ENCODE data around the gene POLR2I.
"Not testable (repeated sequence)": the region's sequence is repeated elsewhere in the genome, so short reads cannot be mapped to it uniquely, and the experiment has no call there.

The POLR2I gene

GRCh38 chr19:36100476-36100875 is 14.2 kb downstream of the POLR2I start:
- no peak for DNase-seq (ENCODE audit: low spot score)

DNA sequence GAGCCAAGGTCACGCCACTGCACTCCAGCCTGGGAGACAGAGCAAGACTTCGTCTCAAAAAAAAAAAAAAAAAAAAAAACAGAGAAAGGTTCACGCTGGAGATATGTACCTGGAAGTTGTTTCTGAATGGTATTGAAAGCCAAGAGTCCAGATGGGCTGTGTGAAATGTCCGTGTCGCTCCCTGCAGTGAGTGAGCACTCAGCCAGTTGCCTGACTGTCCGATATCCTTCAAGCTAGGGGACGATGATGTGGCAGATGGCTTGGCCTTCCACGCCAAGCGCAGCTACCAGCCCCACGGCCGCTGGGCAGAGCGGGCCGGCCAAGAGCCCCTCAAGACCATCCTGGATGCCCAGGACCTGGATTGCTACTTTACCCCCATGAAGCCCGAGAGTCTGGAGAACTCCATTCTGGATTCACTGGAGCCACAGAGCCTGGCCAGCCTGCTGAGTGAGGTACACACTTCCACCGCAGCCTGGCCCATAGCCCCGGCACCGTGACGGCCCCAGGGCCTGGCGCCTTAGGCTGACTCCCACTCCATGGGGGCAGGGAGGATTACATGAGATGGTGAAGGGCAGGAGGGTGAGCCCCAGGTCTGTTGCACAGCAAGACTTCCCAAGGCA is 15.4 kb downstream of the POLR2I start:
- DNase-seq (ENCODE audit: low spot score), result no peak

DNA sequence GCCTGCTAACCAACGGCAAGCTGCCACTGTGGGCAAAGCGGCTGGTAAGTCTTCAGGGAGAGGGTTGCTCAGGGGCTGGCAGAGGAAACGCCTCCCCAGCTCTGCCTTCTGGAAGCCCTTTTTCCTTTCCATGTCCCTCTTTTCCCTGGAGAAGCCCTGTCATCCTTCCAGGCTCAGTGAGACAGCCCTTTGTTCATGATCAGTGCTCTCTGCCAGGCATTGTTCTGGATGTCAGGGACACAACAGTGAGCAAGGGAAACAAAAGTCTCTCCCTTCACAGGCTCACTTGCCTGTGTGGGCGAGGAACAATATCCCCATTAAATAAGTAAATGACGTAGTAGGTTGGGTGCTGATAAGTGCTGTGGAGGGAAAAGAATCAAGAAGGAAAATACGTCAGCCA is 17.6 kb downstream of the POLR2I start:
- DNase-seq (ENCODE audit: low spot score), result no peak

DNA sequence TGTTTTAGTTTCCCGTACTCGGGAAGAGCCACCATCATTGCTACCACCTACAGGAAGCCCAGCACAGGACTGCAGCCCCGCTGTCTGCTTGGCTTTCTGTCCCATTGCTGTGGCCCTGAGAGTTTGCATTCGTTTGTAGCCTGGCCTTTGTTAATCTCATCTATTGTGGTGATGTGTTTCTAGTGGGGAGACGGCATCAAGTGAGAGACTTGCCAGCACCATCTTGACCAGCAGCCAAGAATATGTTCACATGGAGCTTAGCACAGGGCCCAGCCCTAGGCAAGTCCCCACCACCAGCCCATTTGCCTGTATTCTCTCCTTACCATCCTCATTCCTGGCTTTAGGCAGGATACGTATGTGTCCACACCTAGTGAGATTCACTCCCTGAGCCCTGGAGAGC is 21.0 kb downstream of the POLR2I start:
- DNase-seq (ENCODE audit: low spot score), result no peak

GRCh38 chr19:36093146-36093662 is 21.5 kb downstream of the POLR2I start:
- no peak for DNase-seq (ENCODE audit: low spot score)

DNA sequence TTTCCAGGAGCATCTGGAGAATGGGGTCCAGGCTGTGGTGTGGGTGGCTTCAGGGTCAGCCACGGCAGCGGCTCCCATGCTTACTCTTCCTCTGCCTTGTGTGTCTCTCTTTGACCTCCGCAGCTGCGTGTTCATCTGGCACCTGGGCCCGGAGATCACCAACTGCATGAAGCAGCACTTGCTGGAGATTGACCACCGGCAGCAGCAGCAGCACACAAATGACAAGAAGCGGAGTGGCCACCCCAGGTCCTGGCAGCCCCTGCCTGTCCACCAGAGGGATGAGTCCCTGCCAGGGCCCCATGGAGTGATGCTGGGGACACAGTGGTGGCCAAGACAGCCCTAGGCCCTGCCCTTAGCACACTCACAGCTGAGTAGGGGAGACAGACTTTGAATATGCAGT is 22.1 kb downstream of the POLR2I start:
- DNase-seq (ENCODE audit: low spot score), result no peak

- DNase-seq (ENCODE audit: low spot score), result no peak
Measured at GRCh38 chr19:36090910-36091695, 23.6 kb downstream of the POLR2I start.

DNA sequence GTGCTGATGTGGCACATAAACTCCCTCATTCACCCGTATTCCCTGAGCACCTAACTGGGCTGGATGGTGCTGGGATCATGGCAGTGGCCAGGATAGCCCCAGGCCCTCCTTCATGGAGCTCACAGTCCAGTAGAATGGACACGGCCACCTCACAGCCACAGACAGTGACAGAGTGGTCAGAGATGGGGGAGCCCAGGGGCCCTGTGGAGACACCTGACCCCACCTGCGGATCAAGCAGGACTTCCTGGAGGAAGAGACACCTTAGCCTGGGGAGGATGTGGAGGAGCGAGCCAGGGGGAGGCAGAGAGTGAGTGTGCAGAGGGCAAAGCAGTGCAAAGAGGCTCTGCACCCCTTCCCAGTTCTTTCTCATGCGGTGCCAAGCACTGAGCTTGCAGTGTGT is 24.8 kb downstream of the POLR2I start:
- no peak for DNase-seq (ENCODE audit: low spot score)

DNA sequence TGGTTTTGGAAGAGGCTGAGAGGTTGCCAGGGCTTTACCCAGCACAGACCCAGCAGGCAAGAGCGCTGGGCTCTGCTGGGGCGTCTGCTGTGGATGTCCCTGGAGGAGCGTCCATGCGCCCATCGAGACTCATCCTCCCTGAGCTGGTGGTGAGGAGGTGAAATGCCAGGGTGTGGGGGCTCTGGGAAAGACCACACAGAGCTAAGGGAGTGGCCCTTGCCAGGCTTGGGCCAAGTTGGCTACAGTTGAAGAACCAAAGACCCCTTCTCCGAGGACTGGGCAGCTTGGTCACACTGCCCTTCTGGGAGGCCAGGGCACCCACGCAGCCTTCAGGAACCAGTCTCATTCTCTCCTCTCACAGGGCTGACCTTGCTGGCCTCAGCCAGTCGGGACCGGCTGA is 28.3 kb downstream of the POLR2I start:
- DNase-seq (ENCODE audit: low spot score), result no peak

DNA sequence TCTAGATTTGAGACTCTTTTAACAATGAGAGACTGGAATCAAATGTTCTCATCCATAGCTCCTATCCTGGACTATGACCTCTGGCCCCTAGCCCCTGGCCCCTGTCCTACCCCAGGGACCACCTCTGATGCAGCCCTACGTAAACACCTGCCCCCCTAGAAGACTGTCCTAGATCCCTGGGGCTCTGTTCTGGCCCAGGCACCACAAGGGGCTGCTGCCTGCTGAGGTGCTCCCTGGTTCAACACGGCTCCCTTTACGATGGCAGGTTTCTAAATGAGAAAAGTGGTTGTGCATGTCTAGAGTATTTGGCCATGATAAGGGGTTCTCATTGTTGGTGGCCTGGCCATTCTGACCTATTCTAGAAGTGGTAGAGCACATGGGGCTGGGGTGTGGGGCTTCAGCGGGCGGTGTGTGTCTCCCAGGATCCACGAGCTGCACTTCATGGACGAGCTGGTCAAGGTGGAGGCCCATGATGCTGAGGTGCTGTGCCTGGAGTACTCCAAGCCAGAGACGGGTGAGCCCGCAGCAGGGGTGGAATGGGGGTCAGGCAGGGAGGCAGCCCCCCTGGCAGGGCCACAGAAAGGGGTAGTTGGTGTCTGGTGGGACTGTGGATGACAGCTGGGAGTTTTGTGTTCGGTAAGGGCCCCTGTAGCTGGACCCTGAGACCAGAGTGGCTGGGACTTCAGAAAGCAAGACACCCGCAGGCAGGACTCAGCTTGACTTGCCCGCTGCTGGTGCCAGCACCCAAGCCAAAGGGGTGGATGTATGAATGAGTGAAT is 30.3 kb downstream of the POLR2I start:
- no peak for DNase-seq (ENCODE audit: low spot score)

DNA sequence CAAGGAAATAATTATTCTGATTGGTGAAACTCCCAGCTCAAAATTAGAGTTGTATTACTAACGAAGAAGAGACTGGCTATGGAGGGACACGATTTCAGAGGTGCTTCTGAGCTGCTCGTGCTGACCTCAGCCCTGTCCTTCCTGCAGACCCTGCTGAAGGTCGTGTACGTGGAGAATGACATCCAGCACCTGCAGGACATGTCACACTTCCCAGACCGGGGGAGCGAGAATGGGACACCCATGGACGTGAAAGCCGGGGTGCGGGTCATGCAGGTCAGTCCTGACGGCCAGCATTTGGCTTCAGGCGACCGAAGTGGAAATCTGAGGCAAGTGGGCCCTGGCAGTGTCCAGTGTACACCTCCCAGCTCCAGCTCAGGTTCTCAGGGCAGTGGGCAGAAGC is 31.8 kb downstream of the POLR2I start:
- no peak for DNase-seq (ENCODE audit: low spot score)

DNA sequence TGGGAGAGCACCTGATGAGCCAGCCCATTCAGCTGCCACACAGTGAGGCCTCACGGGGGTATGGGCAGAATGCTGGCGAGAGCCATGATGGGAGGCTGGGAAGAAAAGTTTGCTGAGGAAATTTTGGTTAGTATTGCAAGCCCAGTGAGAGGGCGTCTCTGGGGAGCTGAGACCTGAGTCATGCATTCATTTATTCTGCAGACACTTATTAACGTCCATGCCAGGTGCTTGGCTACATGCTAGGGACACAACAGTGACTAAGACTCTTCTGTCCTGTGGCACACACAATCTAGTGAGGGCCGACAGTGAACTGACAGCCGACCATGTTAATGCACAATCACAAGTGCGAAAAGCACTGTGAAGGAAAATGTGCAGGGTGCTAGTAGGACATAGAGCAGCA is 32.8 kb downstream of the POLR2I start:
- no peak for DNase-seq (ENCODE audit: low spot score)

DNA sequence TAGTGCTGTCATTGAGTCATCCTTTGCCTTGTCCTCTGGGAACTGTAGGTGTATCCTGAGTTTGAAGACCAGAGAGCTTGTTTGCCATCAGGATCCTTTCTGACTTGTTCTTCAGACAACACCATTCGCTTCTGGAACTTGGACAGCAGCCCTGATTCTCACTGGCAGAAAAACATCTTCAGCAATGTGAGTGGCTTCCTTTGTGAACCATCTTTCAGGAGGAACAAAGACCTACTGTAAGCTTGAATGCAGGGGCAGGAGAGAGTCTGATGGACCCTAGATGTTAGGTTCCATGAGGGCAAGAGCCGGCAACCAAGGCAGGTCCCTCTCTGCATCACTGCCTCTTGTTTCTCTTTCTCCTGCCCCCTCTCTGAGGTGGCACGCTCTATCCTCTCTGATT is 33.3 kb downstream of the POLR2I start:
- DNase-seq (ENCODE audit: low spot score), result no peak

DNA sequence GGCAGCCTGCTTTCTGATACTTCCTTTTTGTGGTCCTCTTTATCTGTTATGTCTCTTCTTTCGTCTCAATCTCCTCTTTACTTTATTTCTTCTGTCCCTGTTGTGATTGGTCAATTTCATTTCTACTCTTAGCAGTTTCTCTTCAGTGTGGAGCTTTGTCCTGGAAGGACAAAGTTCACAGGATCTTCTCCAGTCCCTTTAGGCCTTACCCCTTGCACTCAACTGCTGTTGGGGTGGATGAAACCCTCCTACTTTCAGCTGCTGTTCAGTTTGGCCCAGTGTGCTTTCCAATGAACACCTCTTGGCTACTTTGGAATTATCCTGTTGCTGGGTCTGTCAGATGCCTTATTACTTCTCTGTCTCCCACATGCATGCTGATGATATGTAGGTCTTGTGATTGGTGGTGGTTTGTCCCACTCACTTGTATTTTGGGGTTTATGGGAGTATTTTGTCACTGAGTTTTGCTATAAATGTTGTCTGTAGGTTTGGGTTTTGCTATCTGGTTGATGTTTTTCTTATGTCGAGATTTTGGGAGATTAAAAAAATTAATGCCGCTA is 35.2 kb downstream of the POLR2I start:
- DNase-seq (ENCODE audit: low spot score), result no peak

- no peak for DNase-seq (ENCODE audit: low spot score)
Measured at GRCh38 chr19:36073121-36073876, 41.4 kb downstream of the POLR2I start.

- no peak for DNase-seq (ENCODE audit: low spot score)
Measured at GRCh38 chr19:36072081-36072480, 42.6 kb downstream of the POLR2I start.

GRCh38 chr19:36068810-36069499 is 45.7 kb downstream of the POLR2I start:
- not testable (repeated sequence) for DNase-seq (ENCODE audit: low spot score)

DNA sequence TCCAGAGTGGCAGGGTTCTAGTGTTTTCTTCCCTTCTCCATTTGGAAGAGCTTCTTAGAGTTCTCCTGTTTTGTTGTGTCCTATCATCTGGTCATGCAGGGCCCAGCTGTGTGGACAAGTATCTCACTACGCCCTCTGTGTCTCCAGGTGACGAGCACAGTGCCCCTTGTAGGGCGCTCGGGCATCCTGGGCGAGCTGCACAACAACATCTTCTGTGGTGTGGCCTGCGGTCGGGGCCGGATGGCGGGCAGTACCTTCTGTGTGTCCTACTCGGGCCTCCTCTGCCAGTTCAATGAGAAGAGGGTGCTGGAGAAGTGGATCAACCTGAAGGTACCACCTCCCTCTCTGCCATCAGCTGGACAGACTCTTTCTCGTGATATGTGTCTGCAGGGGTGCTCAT is 47.0 kb downstream of the POLR2I start:
- no peak for DNase-seq (ENCODE audit: low spot score)

DNA sequence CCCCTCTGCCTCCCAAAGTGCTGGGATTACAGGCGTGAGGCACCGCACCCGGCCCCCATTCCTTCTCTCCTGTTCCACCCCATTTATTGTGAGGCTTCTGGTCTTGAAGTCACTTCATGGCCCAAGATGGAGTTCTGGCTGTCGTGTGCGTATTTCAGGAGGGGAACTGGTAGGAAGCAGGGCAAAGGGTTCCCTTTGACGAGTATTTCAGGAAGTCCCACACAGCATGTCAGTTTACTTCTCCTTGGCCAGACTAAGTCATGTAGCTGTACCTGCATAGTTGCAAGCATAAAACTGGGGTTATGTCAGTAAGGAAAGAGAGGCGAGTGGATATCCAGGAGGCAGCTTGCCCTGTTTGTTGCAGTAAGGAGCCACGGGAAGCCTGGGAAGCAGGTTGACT is 49.8 kb downstream of the POLR2I start:
- DNase-seq (ENCODE audit: low spot score), result no peak

Measured in CD4-positive, alpha-beta T cell treated with Interleukin-6 at 100 ng/mL for 8 hours (primary cell).